RWPE2 (cell line): ENCODE measurements around the gene PIGL.

ENCODE experiments used
- ATAC-seq: fragments of 200-7000 bp; cut with Tn5 transposase; 3 replicates; pipeline ENCODE4 v1.9.1; 2021; ENCODE audit warnings: low read depth
- DNase-seq: peaks from one replicate; pipeline ENCODE4 v3.0.0-alpha.2; 2020; ENCODE audit warnings: low spot score
- H3K27ac ChIP-seq: fragments of 450-650 bp; 2 replicates; pipeline ENCODE4 v1.5.1; 2017; ENCODE audit warnings: mild to moderate bottlenecking; ENCODE audit not compliant: poor library complexity, severe bottlenecking
- H3K27me3 ChIP-seq: fragments of 250-450 bp; sonication (Bioruptor Pico); 2 replicates; pipeline ENCODE4 v1.5.1; 2021; ENCODE audit warnings: mild to moderate bottlenecking, moderate library complexity; ENCODE audit not compliant: insufficient read depth, poor library complexity, severe bottlenecking
- H3K36me3 ChIP-seq: fragments of 250-450 bp; sonication (Bioruptor Pico); 2 replicates; pipeline ENCODE4 v1.5.1; 2020; ENCODE audit warnings: low read depth, mild to moderate bottlenecking, moderate library complexity
- H3K4me1 ChIP-seq: fragments of 250-450 bp; sonication (Bioruptor Pico); 2 replicates; pipeline ENCODE4 v1.5.1; 2021; ENCODE audit warnings: mild to moderate bottlenecking, moderate library complexity; ENCODE audit not compliant: insufficient read depth, poor library complexity, severe bottlenecking
- H3K4me3 ChIP-seq: fragments of 250-450 bp; sonication (Bioruptor Pico); 2 replicates; pipeline ENCODE4 v1.5.1; 2021; ENCODE audit warnings: mild to moderate bottlenecking, moderate library complexity; ENCODE audit not compliant: severe bottlenecking
- H3K9me3 ChIP-seq: fragments of 250-450 bp; sonication (Bioruptor Pico); 2 replicates; pipeline ENCODE4 v1.5.1; 2021; ENCODE audit warnings: mild to moderate bottlenecking, moderate library complexity; ENCODE audit not compliant: severe bottlenecking
- CTCF ChIP-seq: fragments of 450-650 bp; IDR thresholded peaks from one replicate; pipeline ENCODE4 v1.5.1; 2017; ENCODE audit warnings: mild to moderate bottlenecking, moderate library complexity; ENCODE audit not compliant: poor library complexity, severe bottlenecking

The PIGL gene

GRCh38 chr17:16217002-16217635, at the start of gene PIGL:
TSS of gene PIGL (plus strand) at chr17:16217210. CDS start at chr17:16217227, 17 bp downstream.
- H3K4me3 ChIP-seq: peak within 1 kb of the TSS; percentile 83

GRCh38 chr17:16171613-16172012, 45.4 kb upstream of the PIGL start:
- Histone ChIP-seq H3K4me3 (no peak overlapping the region), H3K9me3 (no peaks in the 10 kb centered on the region), H3K27me3 (no peaks in the 10 kb centered on the region), H3K36me3 (peaks cover 29% of the 10 kb centered on the region), H3K27ac (no peak overlapping the region), H3K4me1 (no peaks in the 10 kb centered on the region)
- TF ChIP-seq CTCF: no peak
- DNase-seq (no peak), ATAC-seq (peak; percentile 51; the same call in 2 of the 3 replicates)

More at GRCh38 chr17:16217002-16217635, at the start of gene PIGL:
- DNase-seq (peak; percentile 87), ATAC-seq (peak; percentile 64)
- Histone ChIP-seq H3K9me3 (no peaks in the 10 kb centered on the region), H3K36me3 (peaks cover 21% of the 10 kb centered on the region), H3K4me1 (peaks cover 12% of the 10 kb centered on the region), H3K27me3 (no peaks in the 10 kb centered on the region), H3K27ac (peak within 1 kb of the TSS; percentile 85)
- TF ChIP-seq CTCF: no peak

GRCh38 chr17:16178836-16179235, 38.2 kb upstream of the PIGL start:
- H3K36me3 ChIP-seq: peaks cover 20% of the 10 kb centered on the region
- DNase-seq (no peak), ATAC-seq (no peak)
- H3K4me3 ChIP-seq: no peak overlapping the region
- H3K27ac ChIP-seq: no peak overlapping the region
- no peaks in the 10 kb centered on the region for H3K9me3 ChIP-seq
- TF ChIP-seq CTCF: no peak
- H3K4me1 ChIP-seq: peaks cover 6% of the 10 kb centered on the region
- no peaks in the 10 kb centered on the region for H3K27me3 ChIP-seq

DNA sequence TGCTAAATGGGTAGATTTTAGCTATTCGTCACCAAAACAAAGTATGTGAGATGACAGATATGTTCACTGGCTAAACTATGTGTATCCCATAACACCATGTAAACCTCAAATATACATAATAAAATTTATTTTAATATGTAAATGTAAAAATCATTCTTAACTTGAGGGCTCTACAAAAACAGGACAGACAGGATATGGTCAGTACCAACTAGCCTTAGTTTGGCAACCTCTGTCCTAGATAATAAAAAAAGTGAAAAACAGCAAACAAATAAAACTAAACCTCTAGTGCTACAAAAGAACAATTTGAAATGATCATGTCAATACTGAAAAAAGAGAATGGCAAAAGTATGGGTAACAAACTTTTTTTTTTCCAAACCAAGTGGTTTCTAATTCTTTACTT, 35.4 kb upstream of the PIGL start:
- Histone ChIP-seq H3K36me3 (peaks cover 45% of the 10 kb centered on the region), H3K27me3 (no peaks in the 10 kb centered on the region), H3K9me3 (no peaks in the 10 kb centered on the region), H3K27ac (no peak overlapping the region), H3K4me1 (peaks cover 6% of the 10 kb centered on the region), H3K4me3 (no peak overlapping the region)
- DNase-seq (no peak), ATAC-seq (no peak)
- TF ChIP-seq CTCF: no peak

GRCh38 chr17:16187642-16188041, 29.4 kb upstream of the PIGL start:
- peaks cover 68% of the 10 kb centered on the region for H3K36me3 ChIP-seq
- no peak for DNase-seq
- ATAC-seq: no peak

More at GRCh38 chr17:16187642-16188041, 29.4 kb upstream of the PIGL start:
- Histone ChIP-seq H3K27ac (no peak overlapping the region), H3K4me3 (no peak overlapping the region), H3K4me1 (peaks cover 26% of the 10 kb centered on the region), H3K9me3 (no peaks in the 10 kb centered on the region), H3K27me3 (no peaks in the 10 kb centered on the region)
- no peak for TF ChIP-seq CTCF
